ENCODE results near the gene TBL3.
"Not testable (repeated sequence)": the region's sequence is repeated elsewhere in the genome, so short reads cannot be mapped to it uniquely, and the experiment has no call there.

The TBL3 gene

GRCh38 chr16:1971796-1972489 lies at the start of gene TBL3:
Gene TBL3, plus strand, starts transcription at chr16:1972053. Its CDS starts 112 bp downstream, at chr16:1972165.
- peak; percentile 93 for DNase-seq (ENCODE audit: low spot score)

DNA sequence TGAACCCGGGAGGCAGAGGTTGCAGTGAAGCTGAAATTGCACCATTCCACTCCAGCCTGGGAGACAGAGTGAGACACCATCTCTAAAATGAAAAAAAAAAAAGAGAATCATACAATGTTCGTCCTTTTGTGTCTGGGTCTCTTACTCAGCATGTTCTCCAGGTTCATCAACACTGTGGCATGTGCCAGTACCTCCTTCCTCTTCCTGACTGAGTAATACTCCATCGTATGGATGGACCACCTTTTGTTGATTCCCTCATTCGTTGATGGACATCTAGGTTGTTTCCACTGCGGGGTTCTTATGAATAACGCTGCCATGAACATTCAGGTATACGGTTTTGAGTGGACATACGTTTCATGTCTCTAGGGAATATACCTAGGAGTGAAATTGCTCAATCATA lies 49.5 kb upstream of the TBL3 start:
- DNase-seq (ENCODE audit: low spot score), result no peak

DNA sequence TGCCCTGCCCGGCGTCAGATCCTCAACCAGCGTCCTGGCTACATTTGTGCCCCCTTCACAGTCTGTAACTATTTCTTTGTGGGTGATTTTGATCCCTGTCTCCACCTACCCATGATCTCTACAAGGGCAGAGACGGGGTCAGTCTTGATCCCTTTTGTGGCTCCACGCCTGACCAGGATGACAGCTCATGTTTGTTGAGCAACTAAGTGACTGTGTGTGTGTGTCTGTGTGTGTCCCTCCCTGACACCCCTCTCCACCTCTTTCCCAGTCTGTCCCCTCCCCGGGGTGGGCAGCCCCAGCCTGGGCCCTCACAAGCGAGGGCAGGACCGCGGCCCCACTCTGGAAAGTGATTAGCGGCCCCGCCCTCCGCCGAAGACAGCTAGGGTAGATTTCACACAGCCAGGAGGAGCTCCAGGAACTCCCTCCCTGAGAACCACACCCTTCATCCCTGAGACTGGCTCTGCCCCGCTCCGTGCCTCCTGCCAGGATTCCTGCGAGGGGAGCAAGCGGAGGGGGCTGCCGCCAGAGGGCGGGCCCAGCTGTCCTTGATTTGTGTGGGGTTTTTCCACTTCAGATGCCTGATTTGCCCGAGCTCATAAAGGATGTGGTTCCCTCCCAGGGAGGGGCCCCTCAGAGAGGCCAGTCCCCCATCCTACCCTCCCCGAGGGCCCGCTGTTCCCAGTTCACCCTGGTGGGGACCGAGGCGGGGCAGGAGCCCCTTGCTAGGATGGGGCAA lies 48.4 kb upstream of the TBL3 start:
- no peak for DNase-seq (ENCODE audit: low spot score)

DNA sequence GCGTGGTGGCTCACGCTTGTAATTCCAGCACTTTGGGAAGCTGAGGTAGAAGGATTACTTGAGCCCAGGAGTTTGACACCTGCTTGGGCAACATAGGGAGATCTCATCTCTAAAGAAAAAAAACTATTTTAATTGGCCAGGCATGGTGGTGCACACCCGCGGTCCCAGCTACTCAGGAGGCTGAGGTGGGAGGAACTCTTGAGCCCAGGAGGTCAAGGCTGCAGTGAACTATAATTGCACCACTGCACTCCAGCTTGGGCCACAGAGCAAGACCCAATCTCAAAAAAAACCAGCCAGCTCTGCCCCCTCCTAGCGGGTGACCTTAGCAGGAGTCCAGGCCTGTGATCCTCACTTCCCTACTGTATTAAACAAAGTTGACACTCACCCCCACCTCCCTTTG lies 47.8 kb upstream of the TBL3 start:
- no peak for DNase-seq (ENCODE audit: low spot score)

DNA sequence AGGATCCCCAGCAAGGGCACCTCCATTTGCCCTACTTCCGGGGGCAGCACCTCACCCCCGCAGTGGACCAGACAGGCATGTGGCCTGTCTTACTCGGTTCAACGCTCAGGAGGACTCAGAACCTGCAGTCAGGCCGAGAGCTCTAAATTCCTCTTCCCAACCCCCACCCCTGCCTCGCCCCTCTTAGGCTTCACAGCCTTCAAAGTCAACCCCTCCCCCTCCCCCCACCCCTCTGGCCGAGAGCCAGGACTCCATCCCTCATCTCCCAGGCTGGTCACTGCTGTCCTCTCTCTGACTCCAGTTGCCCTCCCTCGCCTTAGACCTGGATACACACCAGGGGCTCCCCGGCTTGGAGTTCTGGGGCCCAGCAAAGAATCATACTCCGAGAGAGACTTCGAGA lies 45.6 kb upstream of the TBL3 start:
- DNase-seq (ENCODE audit: low spot score), result no peak

GRCh38 chr16:1929105-1929504 lies 42.7 kb upstream of the TBL3 start:
- no peak for DNase-seq (ENCODE audit: low spot score)

- DNase-seq (ENCODE audit: low spot score), result peak; percentile 76
Observed at GRCh38 chr16:1929578-1930337, 42.1 kb upstream of the TBL3 start.

DNA sequence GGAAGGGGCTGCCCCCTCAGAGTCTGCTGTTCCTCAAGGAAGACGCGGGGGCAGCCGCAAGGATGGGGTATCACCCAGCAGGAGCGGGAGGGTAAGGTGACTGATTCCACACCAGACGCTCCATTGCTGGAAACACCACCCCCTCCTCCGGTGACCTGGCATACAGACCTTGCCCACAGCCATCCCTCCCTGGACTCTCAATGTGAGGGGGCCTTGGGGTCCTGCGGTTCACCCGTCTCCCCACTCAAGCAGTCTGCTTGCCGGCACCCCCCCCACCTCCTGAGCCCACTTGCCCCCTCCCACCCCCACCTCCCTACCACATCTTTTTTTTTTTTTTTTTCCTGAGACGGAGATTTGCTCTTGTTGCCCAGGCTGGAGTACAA lies 41.5 kb upstream of the TBL3 start:
- no peak for DNase-seq (ENCODE audit: low spot score)

DNA sequence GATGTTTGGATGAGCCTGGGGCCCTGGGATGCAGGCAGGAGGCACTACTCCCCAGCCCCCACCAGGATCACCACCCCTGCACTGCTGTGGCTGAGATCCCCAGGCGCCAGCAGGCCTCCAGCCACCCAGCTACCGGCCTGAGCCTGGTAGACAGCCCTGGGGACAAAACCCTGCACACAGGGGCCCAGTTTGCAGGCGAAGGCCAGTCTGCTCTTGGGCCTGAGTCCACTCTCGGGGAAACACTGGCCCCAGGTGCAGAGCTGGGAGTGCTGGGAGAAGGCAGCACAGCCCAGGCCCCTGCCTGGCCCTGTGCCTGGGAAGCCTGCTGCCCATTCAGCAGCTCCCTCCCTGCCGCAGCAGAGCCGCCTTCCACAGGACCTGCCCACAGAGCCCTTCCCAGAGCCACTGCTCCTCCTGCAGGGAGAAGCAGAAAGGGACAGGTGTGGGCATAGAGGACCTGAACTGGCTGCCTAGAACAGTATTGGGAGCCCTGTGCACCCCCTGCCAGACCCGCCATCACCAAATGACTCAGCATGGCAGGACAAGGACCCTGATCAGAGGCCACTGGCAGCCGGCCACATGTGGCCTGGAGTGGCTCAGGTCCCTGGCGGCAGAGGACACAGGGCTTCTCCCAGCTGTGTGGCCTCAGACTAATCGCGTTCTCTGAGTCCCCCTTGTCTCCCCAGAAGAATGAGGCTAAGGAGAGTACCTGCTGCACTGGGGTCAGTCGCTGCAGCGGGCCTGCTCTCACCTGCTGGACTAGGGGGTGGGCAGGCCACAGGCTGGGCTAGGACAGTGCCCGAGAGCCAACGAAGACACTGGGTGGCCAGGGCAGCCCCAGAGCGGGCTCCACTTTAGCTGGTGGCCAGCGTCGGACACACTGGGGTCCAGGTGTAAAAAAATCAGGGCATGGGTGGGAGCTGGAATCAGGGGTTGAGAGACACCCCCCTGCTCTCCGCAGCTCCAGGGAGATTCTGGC lies 39.5 kb upstream of the TBL3 start:
- DNase-seq (ENCODE audit: low spot score), result no peak

DNA sequence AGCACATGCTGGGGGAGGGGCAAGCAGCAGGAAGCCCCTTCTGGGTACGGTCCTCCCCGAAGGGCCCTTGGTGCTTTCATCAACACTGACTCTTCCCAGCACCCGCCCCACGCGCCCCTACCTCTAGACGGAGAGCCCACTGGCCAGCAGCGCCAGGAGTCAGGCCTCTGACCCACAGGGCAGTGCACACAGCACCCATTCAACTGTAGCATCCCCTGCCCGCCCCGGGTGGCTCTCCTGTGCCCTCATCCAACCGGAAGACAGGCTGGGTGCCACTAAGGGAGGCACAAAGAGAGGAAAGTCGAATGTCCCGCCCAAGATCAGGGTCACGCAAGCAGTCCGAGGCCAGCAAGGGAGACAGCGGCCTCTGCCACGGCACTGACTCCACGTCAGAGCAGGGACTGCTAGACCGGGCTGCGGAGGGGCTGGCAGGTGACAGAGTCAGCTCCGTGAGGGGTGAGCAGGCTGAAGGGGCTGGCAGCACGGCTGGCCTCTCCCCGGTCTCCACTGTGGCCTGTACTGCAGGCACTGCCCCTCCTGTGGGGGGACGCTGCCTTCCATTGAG lies 38.7 kb upstream of the TBL3 start:
- DNase-seq (ENCODE audit: low spot score), result no peak

DNA sequence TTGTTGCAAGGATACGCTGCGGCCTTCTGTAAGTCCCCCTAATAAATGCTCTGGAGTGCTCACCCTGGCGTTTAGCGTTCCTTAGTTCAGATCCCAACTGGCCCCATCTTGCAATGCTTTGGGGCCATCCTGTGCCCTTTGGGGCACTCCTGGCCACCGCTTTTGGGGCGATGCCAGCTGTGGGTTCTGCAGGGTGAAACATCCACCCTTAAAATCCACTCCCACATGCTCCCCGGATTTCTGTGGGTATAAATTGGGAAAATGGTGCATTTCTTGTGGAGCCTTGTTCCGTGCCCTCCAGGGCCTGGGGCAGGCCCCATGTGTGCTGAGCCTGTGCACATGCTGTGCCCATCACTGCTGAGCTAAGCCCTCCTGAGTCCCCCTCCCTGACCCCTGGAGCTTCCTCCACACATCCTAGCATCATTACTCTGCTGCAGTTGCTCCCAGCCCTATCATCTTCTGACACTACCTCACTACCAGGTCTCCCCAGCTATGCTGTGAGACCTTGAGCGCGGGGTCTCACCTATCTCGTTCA lies 34.8 kb upstream of the TBL3 start:
- DNase-seq (ENCODE audit: low spot score), result no peak

GRCh38 chr16:1938316-1938715 lies 33.5 kb upstream of the TBL3 start:
- DNase-seq (ENCODE audit: low spot score), result no peak

- no peak for DNase-seq (ENCODE audit: low spot score)
Observed at GRCh38 chr16:1938910-1939309, 32.9 kb upstream of the TBL3 start.

DNA sequence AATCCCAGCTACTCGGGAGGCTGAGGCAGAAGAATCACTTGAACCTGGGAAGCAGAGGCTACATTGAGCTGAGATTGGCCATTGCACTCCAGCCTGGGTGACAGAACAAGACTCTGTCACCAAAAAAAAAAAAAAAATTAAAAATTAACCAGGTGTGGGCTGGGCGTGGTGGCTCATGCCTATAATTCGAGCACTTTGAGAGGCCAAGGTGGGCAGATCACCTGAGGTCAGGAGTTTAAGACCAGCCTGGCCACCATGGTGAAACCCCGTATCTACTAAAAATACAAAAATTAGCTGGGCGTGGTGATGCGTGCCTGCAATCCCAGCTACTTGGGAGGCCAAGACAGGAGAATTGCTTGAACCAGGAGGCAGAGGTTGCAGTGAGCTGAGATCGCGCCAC lies 32.0 kb upstream of the TBL3 start:
- not testable (repeated sequence) for DNase-seq (ENCODE audit: low spot score)

- DNase-seq (ENCODE audit: low spot score), result no peak
Observed at GRCh38 chr16:1940273-1941161, 31.3 kb upstream of the TBL3 start.

DNA sequence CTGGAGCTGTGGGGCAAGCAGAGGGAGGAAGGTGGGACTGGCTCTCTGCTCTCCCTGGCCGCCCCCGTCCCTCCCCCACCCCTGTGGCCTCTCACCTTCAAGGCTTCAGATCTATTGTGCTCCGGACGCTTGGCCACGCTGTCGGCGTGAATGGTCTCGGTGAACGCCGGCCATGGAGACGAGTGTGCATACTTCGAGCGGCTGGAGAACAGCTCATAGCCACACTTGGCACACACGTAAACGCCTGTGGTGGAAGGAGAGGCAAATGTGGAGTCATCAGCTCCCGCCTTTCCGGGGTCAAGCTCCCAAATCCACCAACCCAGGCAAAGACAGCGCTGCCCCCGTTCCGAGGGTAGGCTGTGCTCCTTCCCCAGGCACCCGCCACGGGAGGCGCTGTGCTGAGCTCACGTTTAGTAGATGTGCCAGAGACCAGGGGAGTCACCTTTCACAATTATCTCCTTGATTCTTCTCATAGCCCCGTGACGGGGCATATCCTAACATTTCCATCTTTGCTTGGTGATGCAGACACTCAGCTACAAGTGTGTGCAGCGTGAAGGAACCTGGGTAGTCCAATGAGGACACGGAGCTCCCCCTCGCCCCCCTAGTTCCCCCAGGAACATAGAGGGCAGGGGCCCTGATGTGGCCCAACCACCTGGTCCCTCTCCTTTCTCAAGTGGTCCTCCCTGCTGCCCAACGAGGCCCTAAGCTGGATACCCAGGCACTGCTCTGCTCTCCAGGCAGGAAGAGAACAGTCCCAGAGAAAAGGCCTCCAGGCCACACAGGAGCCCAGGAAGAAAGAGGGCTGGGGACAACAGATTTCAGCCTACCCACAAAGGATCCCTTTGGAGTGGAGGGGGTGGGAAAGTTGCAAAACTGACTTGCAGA lies 30.4 kb upstream of the TBL3 start:
- no peak for DNase-seq (ENCODE audit: low spot score)

- DNase-seq (ENCODE audit: low spot score), result no peak
Observed at GRCh38 chr16:1942047-1942809, 29.6 kb upstream of the TBL3 start.

Data from putamen (tissue), 1 donor.